HG03378 (cell line): ENCODE measurements around the gene RBM20.

Experiments used
- ATAC-seq: cut with Tn5 transposase; IDR thresholded peaks from one replicate; pipeline ENCODE4 v1.9.1; 2021; ENCODE audit warnings: mild to moderate bottlenecking, moderate library complexity; ENCODE audit not compliant: unreplicated experiment

Gene RBM20

GRCh38 chr10:110845192-110845755 is 201.1 kb downstream of the RBM20 start:
- no peak for ATAC-seq

- no peak for ATAC-seq
Observed at GRCh38 chr10:110845756-110846620, 201.9 kb downstream of the RBM20 start.

GRCh38 chr10:110847374-110847773 is 203.2 kb downstream of the RBM20 start:
- no peak for ATAC-seq

GRCh38 chr10:110848106-110848505 is 204.0 kb downstream of the RBM20 start:
- ATAC-seq = no peak

GRCh38 chr10:110850099-110850498 is 206.0 kb downstream of the RBM20 start:
- no peak for ATAC-seq

- ATAC-seq = no peak
Observed at GRCh38 chr10:110851020-110851612, 207.0 kb downstream of the RBM20 start.

GRCh38 chr10:110852255-110852896 is 208.2 kb downstream of the RBM20 start:
- no peak for ATAC-seq

GRCh38 chr10:110852947-110853346 is 208.8 kb downstream of the RBM20 start:
- ATAC-seq = no peak

GRCh38 chr10:110853921-110854605 is 209.9 kb downstream of the RBM20 start:
- ATAC-seq = no peak

GRCh38 chr10:110857265-110858171 is 213.4 kb downstream of the RBM20 start:
- no peak for ATAC-seq

- ATAC-seq = no peak
Observed at GRCh38 chr10:110858297-110858934, 214.3 kb downstream of the RBM20 start.

GRCh38 chr10:110859206-110859972 is 215.3 kb downstream of the RBM20 start:
- ATAC-seq = no peak

GRCh38 chr10:110859973-110860376 is 215.8 kb downstream of the RBM20 start:
- ATAC-seq = no peak

GRCh38 chr10:110860576-110861241 is 216.6 kb downstream of the RBM20 start:
- ATAC-seq = peak; percentile 47

- no peak for ATAC-seq
Observed at GRCh38 chr10:110861476-110861875, 217.3 kb downstream of the RBM20 start.

- no peak for ATAC-seq
Observed at GRCh38 chr10:110861930-110862649, 218.0 kb downstream of the RBM20 start.

GRCh38 chr10:110862961-110863360 is 218.8 kb downstream of the RBM20 start:
- ATAC-seq = no peak
